DMS79 (cell line): ENCODE measurements around the gene S100Z.
"Not testable (repeated sequence)": the region's sequence is repeated elsewhere in the genome, so short reads cannot be mapped to it uniquely, and the experiment has no call there.

Source experiments
- DNase-seq: peaks from one replicate; lab custom pipeline; 2025; lab: John Stamatoyannopoulos, UW

Gene S100Z

DNA sequence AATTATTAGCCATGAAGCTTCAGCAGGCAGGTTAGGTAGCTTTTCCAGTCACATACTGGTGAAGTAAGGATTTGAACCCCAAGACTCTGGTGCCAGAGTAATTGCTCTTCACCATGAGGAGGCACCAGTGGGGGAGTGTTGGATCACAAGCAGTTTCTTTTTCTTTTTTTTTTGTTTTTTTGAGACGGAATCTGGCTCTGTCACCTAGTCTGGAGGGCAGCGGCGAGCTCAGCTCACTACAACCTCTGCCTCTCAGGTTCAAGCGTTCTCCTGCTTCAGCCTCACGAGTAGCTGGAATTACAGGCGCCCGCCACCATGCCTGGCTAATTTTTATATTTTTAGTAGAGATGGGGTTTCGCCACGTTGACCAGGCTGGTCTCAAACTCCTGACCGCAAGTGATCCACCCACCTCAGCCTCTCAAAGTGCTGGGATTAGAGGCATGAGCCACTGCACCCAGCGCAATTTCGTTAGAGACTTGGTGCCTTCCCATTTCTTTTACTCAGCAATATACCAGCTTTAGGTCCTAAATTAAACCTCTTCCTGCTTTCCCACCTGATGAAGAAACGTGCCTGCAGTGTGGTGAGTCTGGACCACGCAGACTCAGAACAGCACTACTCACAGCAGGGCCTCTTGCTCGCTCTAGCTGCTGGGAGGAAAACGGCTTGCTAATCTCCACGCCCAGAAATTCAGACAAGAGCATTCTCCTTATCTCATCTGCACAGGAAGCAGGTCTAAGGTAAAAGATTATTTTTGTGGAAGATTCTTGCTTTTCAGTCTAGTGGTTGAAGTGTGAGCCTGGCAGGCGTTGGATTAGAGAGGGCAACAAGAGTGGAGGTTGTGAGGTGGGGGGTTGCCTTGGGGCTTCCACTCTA is at the start of gene S100Z:
Gene S100Z, plus strand, starts transcription at position 596 of the 873 bp plus-strand sequence. CDS start 25,346 bp downstream, outside the sequence.
- DNase-seq = no peak

DNA sequence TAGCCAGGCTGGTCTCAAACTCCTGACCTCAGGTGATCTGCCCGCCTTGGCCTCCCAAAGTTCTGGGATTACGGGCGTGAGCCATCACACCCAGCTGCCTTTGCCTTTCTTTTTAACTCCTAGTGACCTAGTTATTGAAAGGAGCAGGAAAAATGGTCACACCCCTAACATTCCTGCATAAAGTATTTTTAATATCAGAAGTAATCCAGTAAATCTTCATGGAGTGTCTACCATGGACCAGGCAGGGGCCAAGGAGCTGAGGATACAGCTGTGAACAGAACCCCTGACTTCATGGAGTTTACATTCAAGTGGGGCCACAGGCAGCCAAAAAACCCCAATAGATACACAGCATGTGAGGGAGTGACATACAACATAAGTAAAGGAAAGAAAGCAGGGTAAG is 49.2 kb upstream of the S100Z start:
- DNase-seq = no peak

- no peak for DNase-seq
Measured at GRCh38 chr5:76801159-76801802, 48.5 kb upstream of the S100Z start.

- no peak for DNase-seq
Measured at GRCh38 chr5:76801803-76802195, 48.0 kb upstream of the S100Z start.

GRCh38 chr5:76804266-76804665 is 45.5 kb upstream of the S100Z start:
- no peak for DNase-seq

GRCh38 chr5:76805821-76806505 is 43.9 kb upstream of the S100Z start:
- DNase-seq = no peak

GRCh38 chr5:76807296-76807695 is 42.5 kb upstream of the S100Z start:
- no peak for DNase-seq

DNA sequence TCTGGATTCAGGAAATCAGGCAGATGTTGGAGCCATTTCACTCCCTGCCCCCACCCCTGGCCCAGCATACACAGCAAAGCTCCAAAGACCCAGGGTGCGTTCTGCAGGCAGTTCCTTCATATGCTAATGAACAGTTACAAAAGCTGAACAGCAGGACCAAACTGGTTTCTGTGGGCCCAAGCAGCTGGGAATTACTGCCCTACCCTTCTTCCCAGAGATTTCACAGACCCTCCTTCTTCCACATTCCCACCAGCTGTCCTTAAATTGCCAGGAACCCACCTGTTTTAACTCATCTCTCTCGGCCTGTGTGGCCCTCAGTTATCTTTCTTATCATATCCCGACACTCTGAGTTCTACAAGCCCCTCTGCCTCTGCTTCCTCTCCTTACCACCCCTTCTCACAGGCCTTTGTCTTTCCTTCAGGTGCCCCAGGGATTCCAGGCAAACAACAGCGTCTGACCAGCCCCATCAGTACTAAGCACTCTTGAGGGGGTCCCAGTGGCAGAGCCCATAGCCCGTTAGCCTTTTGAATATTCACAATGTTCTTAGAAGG is 41.6 kb upstream of the S100Z start:
- no peak for DNase-seq

DNA sequence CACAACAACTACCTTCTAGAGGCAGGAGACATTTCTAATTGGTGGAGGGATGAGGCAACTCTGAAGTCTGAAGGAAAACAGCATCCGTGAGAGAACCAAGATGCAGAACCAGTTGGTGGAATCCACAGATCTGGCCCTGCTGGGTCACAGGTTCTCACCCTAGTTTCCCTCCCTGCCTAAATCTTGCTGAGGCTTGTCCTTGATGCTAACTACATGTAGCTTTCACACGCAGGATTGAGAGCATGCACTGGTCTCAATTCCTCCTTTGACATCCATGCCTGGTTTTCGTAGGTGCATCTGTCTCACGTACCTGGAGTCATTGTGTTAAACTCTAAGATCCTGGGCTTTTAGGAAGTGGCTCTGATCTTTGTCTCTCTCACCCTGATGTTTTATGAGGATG is 40.7 kb upstream of the S100Z start:
- DNase-seq = no peak

DNA sequence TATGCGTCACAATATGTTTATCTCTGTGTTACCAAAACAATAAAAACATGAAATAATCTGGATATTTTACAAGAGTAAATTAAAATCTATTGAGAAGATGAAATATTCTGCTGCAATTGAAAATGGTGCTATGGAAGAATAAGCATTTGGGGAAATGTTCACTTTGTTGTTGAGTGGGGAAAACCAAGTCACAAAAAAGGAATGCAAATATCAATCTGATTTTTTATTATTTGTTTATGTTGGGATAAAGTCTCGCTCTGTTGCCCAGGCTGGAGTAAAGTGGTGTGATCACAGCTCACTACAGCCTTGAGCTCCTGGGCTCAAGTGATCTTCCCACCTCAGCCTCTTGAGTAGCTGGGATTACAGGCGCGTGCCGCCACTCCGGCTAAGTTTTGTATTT is 39.6 kb upstream of the S100Z start:
- no peak for DNase-seq

GRCh38 chr5:76811214-76811613 is 38.6 kb upstream of the S100Z start:
- DNase-seq = no peak

DNA sequence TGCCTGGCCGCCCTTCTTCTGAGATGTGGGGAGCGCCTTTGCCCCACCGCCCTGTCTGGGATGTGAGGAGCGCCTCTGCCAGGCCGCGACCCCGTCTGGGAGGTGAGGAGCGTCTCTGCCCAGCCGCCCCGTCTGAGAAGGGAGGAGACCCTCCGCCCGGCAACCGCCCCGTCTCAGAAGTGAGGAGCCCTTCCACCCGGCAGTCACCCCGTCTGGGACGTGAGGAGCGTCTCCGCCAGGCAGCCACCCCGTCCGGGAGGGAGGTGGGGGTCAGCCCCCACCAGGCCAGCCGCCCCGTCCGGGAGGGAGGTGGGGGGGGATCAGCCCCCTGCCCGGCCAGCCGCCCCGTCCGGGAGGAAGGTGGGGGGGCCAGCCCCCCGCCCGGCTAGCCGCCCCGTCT is 37.6 kb upstream of the S100Z start:
- DNase-seq = not testable (repeated sequence)

- DNase-seq = no peak
Measured at GRCh38 chr5:76813982-76814562, 35.7 kb upstream of the S100Z start.

DNA sequence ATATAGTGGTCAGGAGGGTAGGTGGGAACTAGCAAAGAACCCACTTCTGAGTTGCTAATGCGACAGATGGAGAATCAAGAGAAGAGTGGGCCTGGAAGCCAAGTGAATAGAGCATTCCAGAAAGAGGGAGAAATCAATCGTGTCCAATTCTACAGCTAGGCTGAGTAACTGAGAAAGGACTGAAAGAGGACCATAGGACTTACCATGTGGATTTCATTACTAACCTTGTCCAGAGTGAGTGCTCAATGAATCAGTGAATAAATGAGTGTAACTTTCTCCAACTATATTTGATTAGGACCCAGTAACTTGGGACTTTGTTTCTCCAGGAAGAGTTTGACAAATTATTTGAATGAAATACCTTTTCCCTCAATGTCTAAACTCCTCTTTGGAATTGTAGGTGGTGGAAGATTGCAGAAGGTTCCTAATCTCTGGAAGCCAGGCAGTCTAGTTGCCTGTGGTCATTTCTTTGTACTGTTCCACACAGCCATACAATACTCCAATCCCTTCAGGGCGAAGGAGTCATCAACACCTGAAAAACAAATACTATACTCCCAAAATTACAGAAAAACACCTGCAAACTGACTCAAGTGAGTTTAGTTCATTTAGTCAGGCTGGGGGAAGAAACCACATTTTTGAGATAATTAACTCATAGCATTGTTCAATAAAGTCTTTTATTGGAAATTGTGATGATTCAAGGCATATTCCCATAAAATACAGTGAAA is 33.5 kb upstream of the S100Z start:
- DNase-seq = no peak

DNA sequence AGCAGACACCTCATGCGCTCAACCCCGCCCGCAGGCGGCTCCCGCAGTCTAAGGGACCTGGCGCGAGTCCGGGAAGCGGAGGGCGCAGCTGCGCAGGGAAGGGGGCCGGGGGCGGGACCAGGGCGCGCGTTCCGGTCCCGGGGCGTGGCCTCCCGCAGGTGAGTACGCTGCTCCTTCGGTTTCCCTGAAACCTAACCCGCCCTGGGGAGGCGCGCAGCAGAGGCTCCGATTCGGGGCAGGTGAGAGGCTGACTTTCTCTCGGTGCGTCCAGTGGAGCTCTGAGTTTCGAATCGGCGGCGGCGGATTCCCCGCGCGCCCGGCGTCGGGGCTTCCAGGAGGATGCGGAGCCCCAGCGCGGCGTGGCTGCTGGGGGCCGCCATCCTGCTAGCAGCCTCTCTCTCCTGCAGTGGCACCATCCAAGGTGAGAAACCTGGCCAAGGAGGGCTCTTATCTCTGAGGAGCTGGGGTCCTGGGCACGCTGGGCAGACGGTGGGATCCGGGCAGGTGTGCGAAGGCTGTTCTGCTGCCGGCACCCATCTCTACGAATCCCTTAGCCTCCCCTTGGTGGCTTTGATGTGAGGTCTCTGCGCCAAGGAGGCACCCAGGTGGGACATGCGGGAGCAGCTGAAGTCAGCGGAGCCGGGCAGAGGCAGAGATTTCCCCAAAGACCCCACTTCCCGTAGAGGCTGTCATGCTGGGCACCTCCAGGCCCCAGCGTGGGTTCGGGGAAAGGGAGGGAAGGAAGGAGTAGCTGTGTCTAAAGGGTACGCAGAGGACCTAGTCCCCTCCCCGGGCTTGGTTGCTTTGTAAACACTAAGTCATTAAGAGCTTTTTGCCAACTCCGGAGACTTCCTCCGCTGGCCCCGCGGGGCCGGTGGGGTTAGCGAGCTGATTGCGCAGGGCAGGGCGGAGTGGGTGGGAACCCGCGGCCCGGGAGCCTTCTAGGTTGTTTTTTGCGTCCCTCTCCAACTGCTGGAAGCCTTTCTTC is 30.7 kb upstream of the S100Z start, which contains the start of gene F2RL1:
Gene F2RL1, plus strand, starts transcription at position 187 of the 988 bp plus-strand sequence. Its CDS starts 153 bp downstream, at position 340.
- DNase-seq = peak; percentile 32

- no peak for DNase-seq
Measured at GRCh38 chr5:76819851-76820525, 29.8 kb upstream of the S100Z start.

GRCh38 chr5:76820526-76820890 is 29.3 kb upstream of the S100Z start:
- no peak for DNase-seq

DNA sequence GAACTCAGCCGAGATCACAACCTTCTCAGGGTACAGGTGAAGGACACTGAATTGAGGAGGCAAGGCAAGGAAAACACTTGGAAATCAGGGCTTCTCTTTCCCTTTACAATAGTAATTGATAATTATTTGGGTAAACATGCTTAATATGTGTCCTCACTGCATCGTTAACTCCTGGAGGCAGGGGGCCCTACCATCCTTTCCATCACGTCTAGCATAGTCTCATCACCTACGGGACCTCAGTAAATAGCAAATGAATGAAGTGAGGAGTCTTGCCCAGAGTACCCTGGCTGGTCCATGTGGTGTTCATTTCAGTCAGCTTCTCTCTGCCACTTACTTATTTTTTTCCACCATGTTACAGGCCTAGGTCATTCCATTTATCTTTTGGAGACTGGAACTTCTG is 28.7 kb upstream of the S100Z start:
- DNase-seq = no peak

- DNase-seq = not testable (repeated sequence)
Measured at GRCh38 chr5:76822105-76822731, 27.6 kb upstream of the S100Z start.
